H9 (cell line): ENCODE data around the gene LRRFIP2. TPM values are rescaled to one million over a fixed set of nuclear protein-coding genes. Genes with fewer than 3 reads are reported as not detected.

Experiments used
- DNase-seq: peaks from one replicate; pipeline ENCODE4 v3.0.0-alpha.2; 2017
- H2AFZ ChIP-seq: one replicate; pipeline ENCODE4 v1.6.1; 2013; ENCODE audit warnings: mild to moderate bottlenecking, low read length, control low read depth, moderate library complexity
- H2AK5ac ChIP-seq: 2 replicates; pipeline ENCODE4 v1.6.1; 2013; ENCODE audit warnings: low read length, control low read depth, mixed read lengths; ENCODE audit not compliant: insufficient read length
- H2BK120ac ChIP-seq: one replicate; pipeline ENCODE4 v1.6.1; 2013; ENCODE audit warnings: low read depth, mild to moderate bottlenecking, low read length, control low read depth, inconsistent platforms; ENCODE audit not compliant: poor library complexity, severe bottlenecking
- H2BK12ac ChIP-seq: 2 replicates; pipeline ENCODE4 v1.6.1; 2013; ENCODE audit warnings: low read length, control low read depth, mixed read lengths, low read depth; ENCODE audit not compliant: insufficient read length
- H2BK15ac ChIP-seq: 2 replicates; pipeline ENCODE4 v1.6.1; 2013; ENCODE audit warnings: low read depth, low read length, control low read depth
- H2BK20ac ChIP-seq: one replicate; pipeline ENCODE4 v1.6.1; 2013; ENCODE audit warnings: low read depth, mild to moderate bottlenecking, low read length, control low read depth, inconsistent platforms; ENCODE audit not compliant: poor library complexity, severe bottlenecking
- H2BK5ac ChIP-seq: 2 replicates; pipeline ENCODE4 v1.6.1; 2013; ENCODE audit warnings: low read length, control low read depth, mixed read lengths; ENCODE audit not compliant: insufficient read length
- H3K14ac ChIP-seq: 2 replicates; pipeline ENCODE4 v1.6.1; 2013; ENCODE audit warnings: low read length, control low read depth; ENCODE audit not compliant: insufficient read depth
- H3K18ac ChIP-seq: 2 replicates; pipeline ENCODE4 v1.6.1; 2013; ENCODE audit warnings: low read depth, mild to moderate bottlenecking, mixed read lengths, low read length, control low read depth; ENCODE audit not compliant: insufficient read length
- H3K23ac ChIP-seq: 2 replicates; pipeline ENCODE4 v1.6.1; 2013; ENCODE audit warnings: low read length, control low read depth, mixed read lengths, low read depth; ENCODE audit not compliant: insufficient read length
- H3K23me2 ChIP-seq: 2 replicates; pipeline ENCODE4 v1.6.1; 2013; ENCODE audit warnings: low read depth, mild to moderate bottlenecking, mixed read lengths, low read length, control low read depth; ENCODE audit not compliant: insufficient read length, poor library complexity, severe bottlenecking
- H3K27ac ChIP-seq: 2 replicates; pipeline ENCODE4 v1.5.1; 2013; ENCODE audit warnings: low read length, control low read depth, mixed read lengths, low read depth; ENCODE audit not compliant: insufficient read length
- H3K27me3 ChIP-seq: 2 replicates; pipeline ENCODE4 v1.6.1; 2013; ENCODE audit warnings: low read length, control low read depth, inconsistent platforms; ENCODE audit not compliant: insufficient read depth
- H3K4ac ChIP-seq: 2 replicates; pipeline ENCODE4 v1.6.1; 2013; ENCODE audit warnings: low read depth, mild to moderate bottlenecking, control low read depth, inconsistent platforms, low read length, moderate library complexity
- H3K4me1 ChIP-seq: 2 replicates; pipeline ENCODE4 v1.6.1; 2013; ENCODE audit warnings: low read length, control low read depth, inconsistent platforms; ENCODE audit not compliant: insufficient read depth
- H3K4me2 ChIP-seq: 2 replicates; pipeline ENCODE4 v1.6.1; 2013; ENCODE audit warnings: low read length, control low read depth, mixed read lengths; ENCODE audit not compliant: insufficient read length, insufficient read depth
- H3K56ac ChIP-seq: 2 replicates; pipeline ENCODE4 v1.6.1; 2013; ENCODE audit warnings: low read depth, mild to moderate bottlenecking, mixed read lengths, low read length, control low read depth; ENCODE audit not compliant: insufficient read length
- H3K79me1 ChIP-seq: 2 replicates; pipeline ENCODE4 v1.6.1; 2013; ENCODE audit warnings: low read depth, mild to moderate bottlenecking, moderate library complexity, low read length, control low read depth, inconsistent platforms; ENCODE audit not compliant: insufficient read depth, poor library complexity, severe bottlenecking
- H3K79me2 ChIP-seq: 2 replicates; pipeline ENCODE4 v1.6.1; 2013; ENCODE audit warnings: low read length, control low read depth, inconsistent platforms; ENCODE audit not compliant: insufficient read depth
- H3K9ac ChIP-seq: 2 replicates; pipeline ENCODE4 v1.6.1; 2013; ENCODE audit warnings: low read length, control low read depth, mixed read lengths; ENCODE audit not compliant: insufficient read length; ENCODE audit errors: extremely low read depth
- H3K9me3 ChIP-seq: one replicate; pipeline ENCODE4 v1.6.1; 2013; ENCODE audit warnings: low read depth, low read length, inconsistent platforms; ENCODE audit not compliant: control insufficient read depth
- H3T11ph ChIP-seq: one replicate; pipeline ENCODE4 v1.6.1; 2013; ENCODE audit warnings: mild to moderate bottlenecking, low read length, control low read depth, inconsistent platforms
- H4K20me1 ChIP-seq: one replicate; pipeline ENCODE4 v1.6.1; 2013; ENCODE audit not compliant: control insufficient read depth, insufficient read length, insufficient read depth
- H4K5ac ChIP-seq: 2 replicates; pipeline ENCODE4 v1.6.1; 2013; ENCODE audit warnings: low read depth, mild to moderate bottlenecking, mixed read lengths, low read length, control low read depth; ENCODE audit not compliant: insufficient read length
- H4K8ac ChIP-seq: replicated peaks from 2 replicates; pipeline ENCODE4 v1.6.1; 2013; ENCODE audit warnings: low read length, control low read depth, mixed read lengths, low read depth; ENCODE audit not compliant: insufficient read length
- H4K91ac ChIP-seq: 2 replicates; pipeline ENCODE4 v1.6.1; 2013; ENCODE audit warnings: low read depth, mild to moderate bottlenecking, moderate library complexity, mixed read lengths, low read length, control low read depth; ENCODE audit not compliant: insufficient read length
- H3K27ac Mint-ChIP-seq, 3 experiments: 2 replicates in 2 of 3; 3 replicates in 1 of 3; pipeline ENCODE4 v1.8.0; 2020 to 2021; ENCODE audit warnings: mixed read lengths in 3 of 3, mild to moderate bottlenecking in 1 of 3, moderate library complexity in 1 of 3
- H3K27me3 Mint-ChIP-seq: 2 replicates; pipeline ENCODE4 v1.8.0; 2021; ENCODE audit warnings: low read depth, mild to moderate bottlenecking, moderate library complexity, mixed read lengths
- H3K36me3 Mint-ChIP-seq, 3 experiments: 2 replicates in 2 of 3; 3 replicates in 1 of 3; pipeline ENCODE4 v1.8.0; 2020 to 2021; ENCODE audit warnings: low read depth in 3 of 3, mixed read lengths in 3 of 3; ENCODE audit not compliant: insufficient read depth in 1 of 3
- H3K4me1 Mint-ChIP-seq, 2 experiments: 2 replicates each; pipeline ENCODE4 v1.8.0; 2020; ENCODE audit warnings: mixed read lengths in 2 of 2
- H3K4me3 Mint-ChIP-seq, 2 experiments: 2 replicates in 1 of 2; 3 replicates in 1 of 2; pipeline ENCODE4 v1.8.0; 2020 to 2021; ENCODE audit warnings: mild to moderate bottlenecking in 2 of 2, mixed read lengths in 2 of 2, moderate library complexity in 1 of 2
- H3K9me3 Mint-ChIP-seq, 2 experiments: 2 replicates in 1 of 2; 3 replicates in 1 of 2; pipeline ENCODE4 v1.8.0; 2020; ENCODE audit warnings: mild to moderate bottlenecking in 2 of 2, mixed read lengths in 2 of 2, moderate library complexity in 1 of 2
- WGBS: extraction: QIAGEN DNeasy Blood & Tissue Kit; methylation state at CpG from one replicate; pipeline ENCODE4 v1.1.7; 2013; ENCODE audit warnings: missing lambda C conversion rate, low lambda C conversion rate, mixed read lengths; ENCODE audit not compliant: insufficient read length; ENCODE audit errors: extremely low coverage; 5-methylcytosine and 5-hydroxymethylcytosine counted together
- total RNA-seq: library from RNA; stranded (reverse); gene quantifications from 2 replicates; pipeline ENCODE4 v1.2.1, GENCODE V29; 2021
- TF ChIP-seq, protein P1 (sequence below): fragments of 200-600 bp; sonication (generic); conservative IDR thresholded peaks from 3 replicates; pipeline ENCODE4 v1.8.0; 2021; ENCODE audit warnings: antibody characterized with exemption, mild to moderate bottlenecking

The LRRFIP2 gene
- total RNA-seq, 1 experiment from 2014 or later = 30.7 TPM

DNA sequence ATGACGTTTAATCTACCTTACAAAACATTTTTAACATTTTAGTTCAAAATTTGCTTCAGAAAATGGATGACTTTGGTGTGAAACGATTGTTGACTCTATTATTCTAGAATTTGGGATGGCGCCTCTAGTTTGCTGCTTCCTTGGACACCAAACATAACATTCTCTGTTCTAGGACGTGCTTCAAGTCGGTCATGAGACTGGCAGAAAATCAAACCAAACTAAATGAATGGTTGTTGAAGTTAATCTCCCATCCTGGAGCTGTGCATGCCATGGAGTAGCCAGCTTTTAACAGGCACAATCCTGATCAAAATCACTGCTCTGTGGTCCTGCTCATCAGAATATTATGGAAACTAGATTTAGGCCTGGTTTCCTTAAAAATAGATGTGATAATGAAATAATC is 9.6 kb upstream of the LRRFIP2 start:
- no peaks in the 10 kb centered on the region for H3K36me3 Mint-ChIP-seq
- H4K8ac ChIP-seq = no peak overlapping the region
- no peak overlapping the region for H2BK20ac ChIP-seq
- H3K27ac Mint-ChIP-seq = no peak overlapping the region
- no peak overlapping the region for H3K9ac ChIP-seq
- no peaks in the 10 kb centered on the region for H3K79me1 ChIP-seq
- no peaks in the 10 kb centered on the region for H4K20me1 ChIP-seq
- H2BK5ac ChIP-seq = no peak overlapping the region
- no peak overlapping the region for H4K5ac ChIP-seq
- H3K4me1 Mint-ChIP-seq = no peaks in the 10 kb centered on the region; a peak in 1 of 4 replicates
- H3K9me3 Mint-ChIP-seq = no peaks in the 10 kb centered on the region; a peak in 1 of 5 replicates
- H3K4me1 ChIP-seq = no peaks in the 10 kb centered on the region
- H2BK15ac ChIP-seq = no peak overlapping the region
- H3K4me2 ChIP-seq = no peak overlapping the region
- no peak overlapping the region for H2AFZ ChIP-seq
- no peak overlapping the region for H3K4ac ChIP-seq
- no peaks in the 10 kb centered on the region for H3K27me3 ChIP-seq
- no peak overlapping the region for H4K91ac ChIP-seq
- no peaks in the 10 kb centered on the region for H3K79me2 ChIP-seq
- H3K56ac ChIP-seq = no peak overlapping the region
- TF ChIP-seq, protein P1, sequence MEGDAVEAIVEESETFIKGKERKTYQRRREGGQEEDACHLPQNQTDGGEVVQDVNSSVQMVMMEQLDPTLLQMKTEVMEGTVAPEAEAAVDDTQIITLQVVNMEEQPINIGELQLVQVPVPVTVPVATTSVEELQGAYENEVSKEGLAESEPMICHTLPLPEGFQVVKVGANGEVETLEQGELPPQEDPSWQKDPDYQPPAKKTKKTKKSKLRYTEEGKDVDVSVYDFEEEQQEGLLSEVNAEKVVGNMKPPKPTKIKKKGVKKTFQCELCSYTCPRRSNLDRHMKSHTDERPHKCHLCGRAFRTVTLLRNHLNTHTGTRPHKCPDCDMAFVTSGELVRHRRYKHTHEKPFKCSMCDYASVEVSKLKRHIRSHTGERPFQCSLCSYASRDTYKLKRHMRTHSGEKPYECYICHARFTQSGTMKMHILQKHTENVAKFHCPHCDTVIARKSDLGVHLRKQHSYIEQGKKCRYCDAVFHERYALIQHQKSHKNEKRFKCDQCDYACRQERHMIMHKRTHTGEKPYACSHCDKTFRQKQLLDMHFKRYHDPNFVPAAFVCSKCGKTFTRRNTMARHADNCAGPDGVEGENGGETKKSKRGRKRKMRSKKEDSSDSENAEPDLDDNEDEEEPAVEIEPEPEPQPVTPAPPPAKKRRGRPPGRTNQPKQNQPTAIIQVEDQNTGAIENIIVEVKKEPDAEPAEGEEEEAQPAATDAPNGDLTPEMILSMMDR = no peak
- WGBS = no CpG with 5 or more reads among the region's 5 CpGs
- H3K27me3 Mint-ChIP-seq = no peaks in the 10 kb centered on the region
- H3K14ac ChIP-seq = no peak overlapping the region
- H2BK120ac ChIP-seq = no peak overlapping the region
- H3K27ac ChIP-seq = no peak overlapping the region
- H2AK5ac ChIP-seq = no peak overlapping the region
- H3K18ac ChIP-seq = no peak overlapping the region
- no peaks in the 10 kb centered on the region for H3K23me2 ChIP-seq
- no peak overlapping the region for H3K4me3 Mint-ChIP-seq
- no peak overlapping the region for H3K23ac ChIP-seq
- H3T11ph ChIP-seq = no peak overlapping the region
- DNase-seq = no peak
- no peaks in the 10 kb centered on the region for H3K9me3 ChIP-seq
- no peak overlapping the region for H2BK12ac ChIP-seq
